ENCODE measurements around the gene NTN3.

The NTN3 gene

GRCh38 chr16:2497695-2498484, 26.8 kb downstream of the NTN3 start:
- DNase-seq = no peak

DNA sequence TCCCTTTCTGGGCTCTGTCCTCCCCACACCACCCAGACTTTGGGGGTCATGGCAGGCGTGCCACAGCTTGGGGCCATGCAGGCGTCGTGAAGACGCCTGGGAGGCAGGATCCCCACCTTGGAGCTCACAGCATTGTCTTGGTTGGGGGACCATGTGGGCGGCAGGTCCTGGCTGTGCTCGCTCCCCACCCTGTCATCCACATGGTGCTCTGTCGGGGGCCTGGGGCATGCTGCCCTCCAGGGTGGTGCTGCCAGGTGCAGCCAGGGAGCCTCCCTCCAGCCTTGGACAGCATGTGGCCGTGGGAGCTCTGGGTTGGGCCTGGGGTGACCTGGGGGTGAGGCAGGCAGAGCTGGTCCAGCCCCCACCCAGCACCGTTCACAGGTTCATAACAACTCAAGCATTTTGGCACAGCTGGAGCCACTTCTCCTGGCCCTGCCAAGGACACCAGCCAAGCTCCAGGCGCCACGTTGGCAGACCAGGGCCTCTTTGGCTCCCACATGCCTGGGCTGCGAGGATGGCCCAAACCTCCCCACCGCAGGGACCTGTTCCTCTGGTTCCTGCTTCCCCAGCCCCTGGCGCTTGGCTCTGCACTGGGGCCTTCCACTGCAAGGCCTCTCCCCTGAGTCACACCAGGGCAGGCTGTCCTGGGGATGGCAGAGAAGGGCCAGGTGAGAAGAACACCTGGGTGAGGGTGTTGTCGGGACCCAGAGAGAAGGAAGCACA, 27.6 kb downstream of the NTN3 start:
- no peak for DNase-seq

DNA sequence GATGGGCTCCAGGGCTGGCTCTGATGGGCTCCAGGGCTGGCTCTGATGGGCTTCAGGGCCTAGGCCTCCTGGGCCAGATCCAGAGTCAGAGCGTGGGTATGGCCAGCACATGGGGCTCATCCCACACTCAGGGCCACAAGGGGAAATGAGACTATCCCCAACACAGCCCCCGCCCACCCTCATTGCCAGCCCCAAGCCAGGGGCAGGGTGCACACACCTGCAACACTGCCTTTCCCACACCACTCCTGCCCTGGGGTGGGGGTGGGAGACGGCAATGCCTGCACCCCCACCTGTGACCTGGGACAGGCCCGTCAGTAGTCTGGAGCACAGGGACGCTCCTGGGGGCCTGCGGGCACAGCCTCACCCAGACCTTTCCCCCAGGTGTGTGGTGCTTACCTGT, 28.4 kb downstream of the NTN3 start:
- no peak for DNase-seq

GRCh38 chr16:2499890-2500429, 28.9 kb downstream of the NTN3 start:
- DNase-seq = no peak

DNA sequence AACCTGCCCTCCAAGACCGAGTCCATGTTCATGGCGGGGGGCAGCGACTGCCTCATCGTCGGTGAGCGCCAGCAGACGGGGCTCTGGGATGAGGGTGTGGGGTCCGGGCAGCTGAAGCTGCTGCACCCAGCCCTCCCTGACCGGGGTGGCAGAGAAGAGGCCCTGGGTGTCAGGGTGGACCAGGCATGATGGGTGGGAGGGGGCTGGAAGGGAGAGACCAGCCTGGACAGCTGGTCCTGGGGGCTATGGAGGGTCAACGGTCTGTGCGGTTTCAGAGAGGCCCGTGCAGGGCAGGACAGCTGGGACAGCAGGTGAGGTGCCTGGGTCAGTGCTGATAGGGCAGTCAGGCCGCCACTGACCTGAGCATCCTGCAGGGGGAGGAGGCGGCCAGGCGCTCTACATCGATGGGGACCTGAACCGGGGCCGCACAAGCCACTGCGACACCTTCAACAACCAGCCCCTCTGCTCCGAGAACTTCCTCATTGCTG, 29.4 kb downstream of the NTN3 start:
- no peak for DNase-seq

GRCh38 chr16:2500918-2501750, 30.0 kb downstream of the NTN3 start:
- DNase-seq = peak; percentile 71

GRCh38 chr16:2501946-2502895, 31.1 kb downstream of the NTN3 start:
- no peak for DNase-seq

DNA sequence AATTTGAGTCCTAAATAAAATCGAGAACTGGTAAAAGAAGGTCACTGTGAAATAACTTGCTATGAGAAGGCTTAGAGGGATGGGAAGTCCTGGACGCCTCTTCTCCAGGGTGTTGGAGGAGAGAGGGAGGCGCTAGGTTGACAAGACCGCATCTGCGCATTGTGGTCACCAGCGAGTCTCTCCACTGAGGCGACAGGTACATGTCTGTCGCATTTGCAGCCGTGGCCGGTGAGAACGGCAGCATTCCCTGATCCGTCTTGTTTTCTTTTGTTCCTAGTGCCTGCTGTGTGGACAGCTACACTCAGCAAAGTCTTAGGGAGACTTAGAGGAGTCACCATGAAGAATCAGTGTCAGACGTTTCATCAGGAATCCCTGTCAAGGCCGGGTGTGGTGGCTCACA, 34.6 kb downstream of the NTN3 start:
- no peak for DNase-seq

DNA sequence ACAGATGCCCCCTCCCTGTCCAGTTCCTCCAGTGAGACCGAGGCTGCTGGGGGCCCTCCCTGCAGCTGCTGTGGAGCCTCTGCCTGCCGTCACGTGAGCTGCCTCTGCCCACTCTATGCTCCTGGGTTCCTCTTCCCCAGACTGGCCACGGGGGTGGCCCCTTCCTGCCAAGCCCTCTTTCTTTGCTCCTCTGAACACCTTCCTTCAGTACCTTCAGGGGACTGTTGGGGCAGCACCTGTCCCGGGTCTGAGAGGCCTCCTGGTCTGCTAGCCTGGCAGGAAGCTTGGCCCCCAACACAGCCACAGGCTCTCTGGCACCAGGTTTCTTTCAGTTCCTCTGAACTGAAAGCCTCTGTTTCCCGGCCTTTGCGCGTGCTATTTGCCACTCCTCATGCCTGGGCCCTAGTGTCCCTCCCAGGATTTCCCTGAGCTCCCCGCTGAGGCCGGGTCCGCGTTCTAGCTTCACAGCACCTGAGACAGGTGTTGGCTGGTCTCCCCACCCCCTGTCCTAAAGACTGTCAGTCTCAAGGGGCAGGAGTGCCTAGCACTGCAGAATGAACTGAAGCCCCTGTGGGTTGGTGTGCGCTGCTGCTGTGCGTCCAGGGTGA, 36.1 kb downstream of the NTN3 start:
- DNase-seq = no peak

DNA sequence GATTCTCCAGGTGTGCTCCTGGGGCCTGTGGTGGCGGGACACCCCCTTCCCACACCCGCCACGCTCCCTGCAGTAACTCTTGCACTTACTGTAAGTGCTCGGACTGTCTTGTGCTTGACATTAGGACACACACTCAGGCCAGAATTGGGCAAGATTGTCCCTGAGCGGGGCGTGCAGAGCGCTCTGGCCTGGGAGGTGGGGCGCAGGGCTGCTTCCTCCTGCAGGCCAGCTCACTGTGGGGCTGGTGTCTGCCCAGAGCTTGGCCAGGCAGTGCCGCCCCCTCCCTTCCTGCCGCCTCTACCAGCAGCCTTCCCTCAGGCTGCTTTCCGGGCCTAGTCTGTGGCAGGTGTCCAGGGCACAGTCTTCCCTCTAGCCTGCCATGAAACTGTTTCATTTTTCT, 36.6 kb downstream of the NTN3 start:
- DNase-seq = no peak

- no peak for DNase-seq
Measured at GRCh38 chr16:2508722-2509400, 37.8 kb downstream of the NTN3 start.

GRCh38 chr16:2511128-2511800, 40.2 kb downstream of the NTN3 start:
- peak; percentile 59 for DNase-seq

DNA sequence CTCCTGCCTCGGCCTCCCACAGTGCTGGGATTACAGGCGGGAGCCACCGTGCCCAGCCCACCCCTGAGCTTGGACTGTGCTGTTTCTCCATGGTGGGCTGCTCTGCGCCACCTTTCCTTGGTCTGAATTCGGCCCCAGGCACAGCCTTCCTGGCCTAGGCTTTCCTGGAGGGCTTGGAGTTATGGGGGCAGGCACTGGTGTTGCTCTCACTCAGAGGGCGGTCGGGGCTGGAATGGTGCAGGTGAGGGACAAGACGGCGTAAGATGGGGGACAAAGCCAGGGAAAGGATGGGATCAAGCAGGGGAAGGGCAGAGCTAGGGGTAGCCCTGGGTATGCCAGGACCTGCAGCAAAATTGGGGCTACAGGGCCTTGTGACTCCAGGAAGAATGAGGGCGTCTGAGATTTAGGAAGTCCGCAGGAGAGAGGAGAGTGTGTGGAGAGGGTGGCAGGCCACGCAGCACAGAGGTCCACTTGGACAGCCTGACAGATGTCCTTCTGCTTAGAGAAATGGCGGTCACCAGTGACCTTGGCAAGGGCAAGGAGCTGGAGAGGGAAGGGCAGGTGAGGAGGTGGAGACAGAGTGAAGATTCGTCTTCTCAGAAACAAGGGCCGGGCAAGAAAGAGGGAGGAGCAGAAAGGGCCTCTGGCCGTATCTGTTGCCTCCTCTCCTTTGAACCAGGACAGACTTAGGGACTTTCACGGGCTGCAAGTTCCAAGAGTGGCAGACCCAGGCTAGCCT, 41.1 kb downstream of the NTN3 start:
- DNase-seq = no peak

DNA sequence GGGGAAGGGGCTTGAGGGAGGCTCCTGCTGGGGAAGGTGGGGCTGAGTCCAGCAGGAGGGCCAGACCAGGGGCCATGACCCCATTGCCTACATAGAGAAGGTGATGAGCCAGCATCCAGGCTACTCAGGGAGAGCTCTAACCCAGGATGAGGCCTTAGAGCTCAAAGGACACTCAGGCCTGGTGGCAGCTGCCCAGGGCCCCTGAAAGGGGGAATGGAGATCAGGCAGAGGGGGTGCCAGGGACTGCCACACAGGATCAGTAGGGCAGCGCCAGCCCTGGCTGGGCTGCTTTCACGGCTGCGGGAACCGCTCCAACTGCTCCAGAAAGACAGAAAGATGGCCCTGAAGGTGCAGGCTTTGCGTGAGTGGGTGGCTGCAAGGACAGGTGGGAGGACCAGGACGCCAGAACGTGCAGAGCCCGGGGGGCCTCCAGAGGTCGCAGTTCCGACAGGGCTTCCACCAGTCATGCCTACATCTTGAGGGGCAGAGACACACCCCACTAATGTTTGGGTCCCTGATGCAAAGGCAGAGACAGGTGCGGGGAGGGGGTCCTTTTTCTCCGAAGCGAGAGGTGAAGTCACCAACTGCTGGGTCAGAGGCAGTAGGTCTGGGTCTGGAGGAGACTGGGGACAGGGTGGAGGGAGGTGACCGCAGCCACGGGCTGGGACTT, 41.8 kb downstream of the NTN3 start:
- no peak for DNase-seq

DNA sequence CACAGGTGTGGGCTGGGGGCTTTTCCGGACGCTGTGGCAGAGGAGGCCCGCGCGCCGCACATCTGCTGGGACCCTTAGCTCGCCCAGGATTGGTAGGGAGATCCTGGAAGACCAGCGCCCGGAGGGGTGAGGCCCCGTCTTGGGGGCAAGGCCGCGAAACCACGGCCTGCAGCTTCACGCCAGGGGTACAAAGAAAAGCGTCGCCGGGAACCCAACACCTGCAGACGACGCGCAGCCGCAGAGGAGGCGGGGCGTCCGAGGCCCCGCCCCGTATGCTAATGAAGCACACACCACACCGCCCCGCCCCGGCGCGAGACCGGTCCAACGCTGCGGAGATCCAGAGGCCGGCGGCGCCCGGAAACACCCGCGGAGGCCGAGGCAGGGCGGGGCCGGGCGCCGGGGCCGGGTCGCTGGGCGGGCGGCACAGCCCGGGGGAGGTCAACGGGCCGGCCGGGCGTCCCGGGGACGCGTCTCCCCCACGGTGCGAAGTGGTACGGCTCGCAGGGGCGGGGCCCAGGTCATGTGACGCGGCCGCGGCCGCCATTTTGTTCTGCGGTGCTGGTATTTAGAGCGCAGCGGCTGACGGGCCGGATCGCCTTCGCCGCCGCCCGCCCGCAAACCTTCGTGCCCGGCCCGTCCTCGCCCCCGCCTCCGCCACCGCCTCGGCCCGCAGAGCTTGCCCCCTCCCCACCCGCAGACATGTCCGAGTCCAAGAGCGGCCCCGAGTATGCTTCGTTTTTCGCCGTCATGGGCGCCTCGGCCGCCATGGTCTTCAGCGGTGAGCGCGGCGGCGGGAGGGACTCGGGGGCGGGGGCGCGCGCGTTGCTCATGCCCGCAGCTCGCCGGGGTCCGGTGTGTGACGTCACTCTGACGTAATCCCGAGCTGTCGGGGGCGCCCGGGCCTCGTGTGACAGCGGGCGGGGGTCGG, 42.6 kb downstream of the NTN3 start, which contains the start of gene ATP6V0C:
TSS of gene ATP6V0C (plus strand) at position 548 of the 928 bp plus-strand sequence. CDS start at position 700, 152 bp downstream.
- peak; percentile 91 for DNase-seq

DNA sequence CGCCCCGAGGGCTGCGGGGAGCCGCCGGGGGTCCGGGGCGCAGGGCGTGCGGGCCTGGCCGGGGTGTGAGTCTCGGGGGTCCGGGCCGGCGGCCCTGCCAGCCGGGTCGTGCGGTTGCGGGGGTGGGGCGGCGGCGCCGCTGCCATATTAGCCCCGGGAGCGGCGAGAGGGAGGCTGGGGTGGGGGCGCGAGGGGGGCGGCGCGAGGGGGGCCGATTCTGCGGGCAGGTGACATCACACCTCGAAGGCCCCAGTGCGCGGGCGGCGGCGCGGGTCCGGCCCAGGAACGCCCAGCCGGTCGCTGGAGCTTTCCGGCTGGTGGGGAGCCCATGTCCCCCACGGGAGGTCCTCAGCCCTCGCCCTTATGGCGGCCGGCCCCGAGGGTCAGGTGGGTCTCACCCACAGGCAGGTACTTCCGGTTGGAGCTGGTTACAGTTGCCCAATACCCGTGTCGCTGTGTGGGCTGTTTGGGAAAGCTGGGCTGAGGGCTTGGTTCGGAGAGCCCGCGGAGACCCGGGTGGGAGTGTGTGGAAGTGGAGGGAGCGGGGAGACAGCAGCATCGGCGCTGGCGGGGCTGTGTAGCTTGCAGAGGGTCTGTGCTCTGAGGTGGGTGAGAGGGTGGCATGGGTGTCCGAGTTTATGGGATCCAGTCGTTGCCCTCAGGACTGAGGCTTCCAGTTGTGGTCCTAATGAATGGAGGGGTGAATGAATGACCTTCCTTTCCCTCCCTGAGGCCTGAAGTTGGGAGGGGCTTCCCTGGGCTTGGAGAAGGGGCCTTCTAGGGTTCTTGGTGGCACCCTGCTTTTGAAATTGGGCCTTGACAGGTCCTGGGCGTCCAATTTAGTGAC, 43.5 kb downstream of the NTN3 start:
- DNase-seq = no peak
